H1 (cell line): ENCODE results near the gene RPUSD3. TPM values are rescaled to one million over a fixed set of nuclear protein-coding genes. Genes with fewer than 3 reads are reported as not detected.

Source experiments
- CTCF ChIA-PET: fragments of 300-600 bp; sonication (Branson Sonifier 250); formaldehyde crosslinking; loops from one replicate; lab custom pipeline; 2021; ENCODE audit not compliant: partially characterized antibody; lab: Charles Lee
- POLR2A ChIA-PET: fragments of 300-600 bp; sonication (Branson Sonifier 250); formaldehyde crosslinking; loops from one replicate; lab custom pipeline; 2021; ENCODE audit warnings: inconsistent platforms; ENCODE audit not compliant: partially characterized antibody; lab: Charles Lee
- DNase-seq, 2 experiments: peaks; one replicate each; pipeline versions ENCODE4 v3.0.0 to v3.0.0-alpha.2; 2010 to 2022; ENCODE audit warnings: low spot score in 2 of 2, low read depth in 1 of 2, mixed read lengths in 1 of 2
- FAIRE-seq: peaks from 2 replicates; lab custom pipeline; 2011; peaks lifted over from hg19 to GRCh38; lab: Jason Lieb, UNC
- H2AFZ ChIP-seq: 2 replicates; pipeline ENCODE4 v1.8.1; 2012; ENCODE audit warnings: low read length, inconsistent platforms
- H2AK5ac ChIP-seq: 2 replicates; pipeline ENCODE4 v1.6.1; 2013; ENCODE audit warnings: low read depth, low read length
- H2BK120ac ChIP-seq: replicated peaks from 2 replicates; pipeline ENCODE3; 2013; ENCODE audit warnings: low read depth, low read length, inconsistent platforms
- H2BK12ac ChIP-seq: 2 replicates; pipeline ENCODE4 v1.6.1; 2013; ENCODE audit warnings: low read depth, low read length
- H2BK15ac ChIP-seq: 2 replicates; pipeline ENCODE4 v1.6.1; 2013; ENCODE audit warnings: low read length
- H2BK20ac ChIP-seq: 2 replicates; pipeline ENCODE4 v1.6.1; 2013; ENCODE audit warnings: low read length
- H2BK5ac ChIP-seq: 2 replicates; pipeline ENCODE4 v1.6.1; 2013; ENCODE audit warnings: low read depth, low read length
- H3K14ac ChIP-seq: 2 replicates; pipeline ENCODE4 v1.6.1; 2013; ENCODE audit warnings: inconsistent platforms; ENCODE audit not compliant: insufficient read length
- H3K18ac ChIP-seq: 2 replicates; pipeline ENCODE4 v1.6.1; 2013; ENCODE audit warnings: low read length; ENCODE audit errors: extremely low read depth
- H3K23ac ChIP-seq: 2 replicates; pipeline ENCODE4 v1.6.1; 2013; ENCODE audit warnings: inconsistent platforms; ENCODE audit not compliant: insufficient read length
- H3K23me2 ChIP-seq: 2 replicates; pipeline ENCODE4 v1.6.1; 2013; ENCODE audit warnings: low read depth, low read length
- H3K27ac ChIP-seq: 2 replicates; pipeline ENCODE4 v1.6.1; 2011; ENCODE audit warnings: low read depth, low read length, inconsistent platforms
- H3K27me3 ChIP-seq, 4 experiments: replicated peaks in 1 of 4; 1 replicate in 1 of 4; 2 replicates in 3 of 4; pipeline versions ENCODE4 v1.6.1 to v1.8.1; 2011 to 2013; ENCODE audit warnings: low read length in 3 of 4, mild to moderate bottlenecking in 3 of 4, inconsistent platforms in 2 of 4, mixed read lengths in 2 of 4, moderate library complexity in 1 of 4; ENCODE audit not compliant: control insufficient read depth in 3 of 4, insufficient read depth in 3 of 4; ENCODE audit errors: extremely low read depth in 1 of 4
- H3K36me3 ChIP-seq, 4 experiments: 2 replicates each; pipeline versions ENCODE4 v1.6.1 to v1.8.1; 2011 to 2013; ENCODE audit warnings: mild to moderate bottlenecking in 4 of 4, low read length in 3 of 4, moderate library complexity in 2 of 4, control low read depth in 1 of 4, inconsistent platforms in 1 of 4; ENCODE audit not compliant: insufficient read depth in 4 of 4, control insufficient read depth in 2 of 4
- H3K4ac ChIP-seq: replicated peaks from 2 replicates; pipeline ENCODE3; 2013; ENCODE audit warnings: low read length, low read depth, mixed read lengths, inconsistent platforms; ENCODE audit not compliant: insufficient read length
- H3K4me1 ChIP-seq, 4 experiments: replicated peaks in 1 of 4; 1 replicate in 1 of 4; 2 replicates in 3 of 4; pipeline versions ENCODE4 v1.6.1 to v1.8.1; 2011 to 2013; ENCODE audit warnings: low read length in 3 of 4, inconsistent platforms in 2 of 4, mixed read lengths in 1 of 4; ENCODE audit not compliant: insufficient read depth in 4 of 4, control insufficient read depth in 3 of 4
- H3K4me2 ChIP-seq, 2 experiments: 2 replicates each; pipeline versions ENCODE4 v1.6.1 to v1.8.1; 2011 to 2013; ENCODE audit warnings: low read depth in 2 of 2, low read length in 2 of 2, control low read depth in 1 of 2, inconsistent platforms in 1 of 2, mild to moderate bottlenecking in 1 of 2; ENCODE audit not compliant: insufficient read depth in 1 of 2
- H3K4me3 ChIP-seq, 4 experiments: fragments of 200-600, 300-600 bp in 1 of 4; sonication (generic), shearing (Covaris generic), sonication (Bioruptor Twin) in 1 of 4; 2 replicates each; pipeline versions ENCODE4 v1.5.1 to v1.8.1; 2011 to 2016; ENCODE audit warnings: low read length in 4 of 4, low read depth in 3 of 4, control low read depth in 2 of 4, inconsistent platforms in 2 of 4, mild to moderate bottlenecking in 2 of 4, mixed read lengths in 1 of 4, moderate library complexity in 1 of 4; ENCODE audit not compliant: insufficient read depth in 2 of 4; ENCODE audit errors: extremely low read depth in 1 of 4
- H3K56ac ChIP-seq: replicated peaks from 2 replicates; pipeline ENCODE3; 2013; ENCODE audit warnings: low read depth, mild to moderate bottlenecking, mixed read lengths, low read length, inconsistent platforms; ENCODE audit not compliant: insufficient read length
- H3K79me1 ChIP-seq: 2 replicates; pipeline ENCODE4 v1.6.1; 2013; ENCODE audit warnings: low read depth, low read length, control low read depth
- H3K79me2 ChIP-seq, 2 experiments: 2 replicates each; pipeline versions ENCODE4 v1.6.1 to v1.8.1; 2012 to 2013; ENCODE audit warnings: low read length in 2 of 2, mild to moderate bottlenecking in 2 of 2, inconsistent platforms in 1 of 2; ENCODE audit not compliant: insufficient read depth in 2 of 2, control insufficient read depth in 1 of 2
- H3K9ac ChIP-seq, 4 experiments: replicated peaks in 1 of 4; 1 replicate in 1 of 4; 2 replicates in 3 of 4; pipeline versions ENCODE4 v1.6.1 to v1.8.1; 2011 to 2013; ENCODE audit warnings: low read depth in 3 of 4, low read length in 3 of 4, control low read depth in 2 of 4, mild to moderate bottlenecking in 2 of 4, moderate library complexity in 2 of 4, inconsistent platforms in 1 of 4; ENCODE audit errors: extremely low read depth in 1 of 4
- H3K9me3 ChIP-seq, 2 experiments: 2 replicates each; pipeline versions ENCODE4 v1.6.1 to v1.8.1; 2012 to 2013; ENCODE audit warnings: mild to moderate bottlenecking in 2 of 2, moderate library complexity in 2 of 2, control low read depth in 1 of 2, inconsistent platforms in 1 of 2, low read depth in 1 of 2, low read length in 1 of 2, mixed read lengths in 1 of 2; ENCODE audit not compliant: insufficient read depth in 2 of 2
- H4K20me1 ChIP-seq, 2 experiments: replicated peaks in 1 of 2; 2 replicates each; pipeline versions ENCODE3 to v1.8.1; 2011 to 2013; ENCODE audit warnings: inconsistent platforms in 2 of 2, low read length in 2 of 2, mild to moderate bottlenecking in 1 of 2; ENCODE audit not compliant: insufficient read depth in 2 of 2, control insufficient read depth in 1 of 2
- H4K5ac ChIP-seq: 2 replicates; pipeline ENCODE4 v1.6.1; 2013; ENCODE audit warnings: low read length, low read depth, mixed read lengths, inconsistent platforms; ENCODE audit not compliant: insufficient read length
- H4K8ac ChIP-seq: 2 replicates; pipeline ENCODE4 v1.8.0; 2013; ENCODE audit warnings: mild to moderate bottlenecking, moderate library complexity, low read length, inconsistent platforms; ENCODE audit not compliant: insufficient read depth; ENCODE audit errors: extremely low read depth
- H4K91ac ChIP-seq: replicated peaks from 2 replicates; pipeline ENCODE3; 2013; ENCODE audit warnings: low read length, mixed read lengths, inconsistent platforms; ENCODE audit not compliant: insufficient read length
- SUZ12 ChIP-seq: fragments of 200-600 bp; sonication (generic); IDR thresholded peaks from 2 replicates; pipeline ENCODE4 v1.6.1; 2012; ENCODE audit warnings: mild to moderate bottlenecking, inconsistent platforms, low read length, moderate library complexity, mixed read lengths
- WGBS, 2 experiments: shearing (Covaris generic) in 1 of 2; methylation state at CpG; one replicate each; pipeline versions ENCODE4 v1.1.6 to v1.1.7; 2013 to 2015; ENCODE audit warnings: low lambda C conversion rate in 2 of 2, mixed read lengths in 2 of 2, inconsistent platforms in 1 of 2, low coverage in 1 of 2, missing lambda C conversion rate in 1 of 2; ENCODE audit not compliant: insufficient replicate concordance in 2 of 2, insufficient coverage in 1 of 2, insufficient read length in 1 of 2; ENCODE audit errors: extremely low coverage in 1 of 2, missing lambda C conversion rate in 1 of 2; 5-methylcytosine and 5-hydroxymethylcytosine counted together
- polyA plus RNA-seq, 7 experiments: library from polyadenylated mRNA; depleted of rRNA in 3 of 7; stranded (reverse) in 5 of 7; unstranded in 2 of 7; fragments of >200 nt in 5 of 7; fragments of 200-250 nt in 2 of 7; gene quantifications; 1 replicate in 5 of 7; 2 replicates in 1 of 7; 4 replicates in 1 of 7; pipeline versions ENCODE4 v1.2.1 to v1.2.3, GENCODE V29; 2011 to 2013; ENCODE audit warnings: missing spikeins in 2 of 7, mixed read lengths in 2 of 7
- total RNA-seq: library from RNA; stranded (reverse); fragmentation: NEBNext Ultra II Directional; extraction: Animal tissue kit (Norgen Biotek cat#: 25700); gene quantifications from 2 replicates; pipeline ENCODE4 v1.2.1, GENCODE V29; 2021

Gene RPUSD3
- total and polyA plus RNA-seq, 2 of the 8 experiments (the other 6 are each of a cell fraction or from before 2014, with no cell fraction given): 68.4 to 154 TPM

DNA sequence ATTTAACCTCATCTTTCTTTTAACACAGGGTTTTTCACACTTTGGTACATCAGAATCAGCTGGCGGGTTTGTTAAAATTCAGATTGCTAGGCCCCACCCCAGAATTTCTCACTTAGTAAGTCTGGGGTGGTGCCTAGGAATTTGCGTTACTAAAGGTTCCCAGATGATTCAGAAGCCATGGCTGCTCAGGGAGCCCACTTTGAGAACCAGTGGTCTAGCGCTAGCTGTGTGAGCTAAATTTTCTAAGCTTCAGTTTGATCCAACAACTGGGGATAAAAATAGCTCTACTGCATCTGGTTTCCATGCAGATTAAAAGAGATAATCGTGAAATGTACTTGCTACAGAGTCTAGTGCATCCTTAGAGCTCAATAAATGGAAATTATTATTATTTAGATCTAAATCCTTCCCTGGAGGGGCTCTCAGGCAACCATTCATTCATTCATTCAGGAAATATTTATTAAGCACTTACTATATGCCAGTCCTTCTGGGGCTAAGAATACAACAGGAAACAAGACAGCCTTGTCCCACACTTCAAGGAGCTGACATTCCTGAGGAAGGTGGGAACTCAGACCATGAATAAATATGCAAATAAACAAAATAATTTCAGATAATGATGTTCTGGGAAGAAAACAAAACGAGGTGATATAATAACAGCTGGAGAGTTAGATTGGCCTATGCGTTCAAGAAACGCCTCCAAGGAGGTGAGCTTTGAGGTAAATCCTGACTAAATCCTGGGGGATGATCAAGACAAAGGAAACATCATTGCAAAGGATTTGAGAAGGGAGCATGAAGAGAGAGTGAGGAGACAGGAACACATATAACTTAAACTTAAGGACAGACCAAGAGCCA is 40.1 kb upstream of the RPUSD3 start:
- Histone ChIP-seq H2BK15ac (no peak overlapping the region), H3K14ac (no peak overlapping the region), H3K4me3 (no peak overlapping the region), H2BK12ac (no peak overlapping the region), H2BK5ac (no peak overlapping the region), H3K4me1 (no peaks in the 10 kb centered on the region), H3K27me3 (no peaks in the 10 kb centered on the region), H3K9ac (no peak overlapping the region), H3K27ac (no peak overlapping the region), H4K91ac (no peak overlapping the region), H3K18ac (no peak overlapping the region), H2BK120ac (no peak overlapping the region), H3K9me3 (no peaks in the 10 kb centered on the region), H3K23ac (no peak overlapping the region), H2AFZ (no peak overlapping the region), H3K79me1 (no peaks in the 10 kb centered on the region), H4K5ac (no peak overlapping the region), H3K36me3 (no peaks in the 10 kb centered on the region), H2BK20ac (no peak overlapping the region), H3K79me2 (no peaks in the 10 kb centered on the region), H4K20me1 (no peaks in the 10 kb centered on the region), H3K23me2 (no peaks in the 10 kb centered on the region), H4K8ac (no peak overlapping the region), H3K4ac (no peak overlapping the region), H2AK5ac (no peak overlapping the region), H3K56ac (no peak overlapping the region), H3K4me2 (no peak overlapping the region)
- ChIA-PET CTCF (interaction anchor here (0.7 to 2.1 kb wide), 8 partner anchors 10 to 99 kb away, joined by 3 to 5 read pairs (median 3); no protein-coding TSS in a partner anchor), POLR2A (interaction anchor here (1.1 to 1.5 kb wide), 2 partner anchors 11 to 19 kb away, joined by 3 to 5 read pairs; partner anchors contain the start of gene IL17RE)
- DNase-seq (no peak), FAIRE-seq (no peak)
- 88% methylated on average over 7 of the region's 7 CpGs; no CpG with 5 or more reads in 1 of the 2 experiments for WGBS, 2 experiments
- no peak for TF ChIP-seq SUZ12
